H1 (cell line): ENCODE data around the gene RABEP2. TPM values are rescaled to one million over a fixed set of nuclear protein-coding genes. Genes with fewer than 3 reads are reported as not detected.

Experiments
- HDAC2 ChIP-seq, 2 experiments: fragments of 300-600 bp in 1 of 2; sonication (generic) in 1 of 2; IDR thresholded peaks; 2 replicates each; pipeline ENCODE4 v1.6.1; 2011 to 2012; ENCODE audit warnings: low read depth in 2 of 2, low read length in 2 of 2, mild to moderate bottlenecking in 2 of 2, moderate library complexity in 2 of 2, borderline replicate concordance in 1 of 2, inconsistent platforms in 1 of 2
- NANOG ChIP-seq: IDR thresholded peaks from 2 replicates; pipeline ENCODE4 v1.6.1; 2011; ENCODE audit warnings: low read length, low read depth, mild to moderate bottlenecking, inconsistent platforms; ENCODE audit not compliant: insufficient read depth, poor library complexity, severe bottlenecking
- NRF1 ChIP-seq: IDR thresholded peaks from 2 replicates; pipeline ENCODE4 v1.6.1; 2011; ENCODE audit warnings: mild to moderate bottlenecking, low read depth, low read length, improper control_type of control experiment
- SIRT6 ChIP-seq: IDR thresholded peaks from one replicate; pipeline ENCODE4 v1.7.1; 2012; ENCODE audit warnings: low read length, inconsistent platforms
- polyA plus RNA-seq, 7 experiments: library from polyadenylated mRNA; depleted of rRNA in 3 of 7; stranded (reverse) in 5 of 7; unstranded in 2 of 7; fragments of >200 nt in 5 of 7; fragments of 200-250 nt in 2 of 7; gene quantifications; 1 replicate in 5 of 7; 2 replicates in 1 of 7; 4 replicates in 1 of 7; pipeline versions ENCODE4 v1.2.1 to v1.2.3, GENCODE V29; 2011 to 2013; ENCODE audit warnings: missing spikeins in 2 of 7, mixed read lengths in 2 of 7
- total RNA-seq: library from RNA; stranded (reverse); fragmentation: NEBNext Ultra II Directional; extraction: Animal tissue kit (Norgen Biotek cat#: 25700); gene quantifications from 2 replicates; pipeline ENCODE4 v1.2.1, GENCODE V29; 2021

RABEP2 gene
- total and polyA plus RNA-seq, 2 of the 8 experiments (the other 6 are each of a cell fraction or from before 2014, with no cell fraction given): 10.4 to 14.9 TPM

- TF ChIP-seq NRF1 (no peak), HDAC2 (IDR thresholded peaks at IDR 0.05; ENCODE audit: borderline replicate concordance in 1 of 2, low read depth in 2 of 2, low read length in 2 of 2) (no peak), NANOG (no peak), SIRT6 (no peak)
Observed at GRCh38 chr16:28936784-28937155, 11.7 kb upstream of the RABEP2 start (continued).
